Measurements from ENCODE around the gene KDM4B.

Gene KDM4B

DNA sequence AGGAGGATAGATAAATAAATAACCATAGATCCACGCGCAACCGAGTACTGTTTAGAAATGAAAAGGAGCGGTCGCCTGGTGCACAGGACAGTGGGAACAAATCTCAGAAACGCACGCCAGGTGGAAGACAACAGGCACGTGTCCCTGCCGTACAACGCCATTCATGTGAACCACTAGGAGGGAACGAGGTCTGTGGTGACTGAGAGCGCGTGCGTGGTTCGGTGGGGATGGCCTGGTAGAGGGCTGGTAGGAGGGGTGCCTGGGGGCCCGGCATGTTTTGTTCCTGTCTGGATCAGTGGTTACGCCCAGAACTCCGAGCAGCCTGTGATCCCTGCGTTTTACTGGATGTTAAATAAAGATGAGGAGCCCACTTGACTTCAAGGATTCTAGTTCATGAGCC lies 111.9 kb downstream of the KDM4B start:
- TF ChIP-seq ZFX (IDR thresholded peaks at IDR 0.05) (no peak), CTCF (conservative IDR thresholded peaks at IDR 0.05) (no peak)
- no peak overlapping the region for H3K27ac ChIP-seq

- no peak overlapping the region for H3K27ac ChIP-seq
- TF ChIP-seq ZFX (IDR thresholded peaks at IDR 0.05) (no peak), CTCF (conservative IDR thresholded peaks at IDR 0.05) (no peak)
These were observed 112.7 kb downstream of the KDM4B start for GRCh38 chr19:5081443-5082161.

GRCh38 chr19:5083547-5083965 lies 114.6 kb downstream of the KDM4B start:
- no peak overlapping the region for H3K27ac ChIP-seq
- TF ChIP-seq ZFX (IDR thresholded peaks at IDR 0.05) (no peak), CTCF (conservative IDR thresholded peaks at IDR 0.05) (no peak)

DNA sequence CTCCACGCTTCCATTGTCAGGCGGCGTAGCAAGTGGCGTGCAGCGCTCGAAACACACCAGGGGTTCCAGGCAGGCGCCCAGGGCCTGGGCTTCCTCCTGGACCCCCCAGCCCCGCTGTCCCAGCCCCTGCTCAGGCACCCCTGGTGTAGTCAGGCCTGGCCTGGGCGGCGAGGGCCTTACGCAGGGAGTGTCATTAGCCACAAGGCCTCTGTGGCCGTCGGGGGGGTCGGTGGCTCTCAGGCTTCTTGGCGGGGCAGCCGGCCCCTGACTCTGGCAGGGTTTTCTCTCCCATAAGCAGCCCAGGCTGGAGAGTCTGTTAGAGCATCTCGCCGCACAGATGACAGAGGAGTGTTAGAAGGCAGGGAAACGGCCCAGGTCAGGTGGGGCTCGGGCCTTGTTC lies 116.7 kb downstream of the KDM4B start:
- no peak for TF ChIP-seq ZFX (IDR thresholded peaks at IDR 0.05)
- TF ChIP-seq CTCF (conservative IDR thresholded peaks at IDR 0.05): no peak
- H3K27ac ChIP-seq: no peak overlapping the region

GRCh38 chr19:5086230-5086629 lies 117.3 kb downstream of the KDM4B start:
- TF ChIP-seq CTCF (conservative IDR thresholded peaks at IDR 0.05): no peak
- TF ChIP-seq ZFX (IDR thresholded peaks at IDR 0.05): no peak

DNA sequence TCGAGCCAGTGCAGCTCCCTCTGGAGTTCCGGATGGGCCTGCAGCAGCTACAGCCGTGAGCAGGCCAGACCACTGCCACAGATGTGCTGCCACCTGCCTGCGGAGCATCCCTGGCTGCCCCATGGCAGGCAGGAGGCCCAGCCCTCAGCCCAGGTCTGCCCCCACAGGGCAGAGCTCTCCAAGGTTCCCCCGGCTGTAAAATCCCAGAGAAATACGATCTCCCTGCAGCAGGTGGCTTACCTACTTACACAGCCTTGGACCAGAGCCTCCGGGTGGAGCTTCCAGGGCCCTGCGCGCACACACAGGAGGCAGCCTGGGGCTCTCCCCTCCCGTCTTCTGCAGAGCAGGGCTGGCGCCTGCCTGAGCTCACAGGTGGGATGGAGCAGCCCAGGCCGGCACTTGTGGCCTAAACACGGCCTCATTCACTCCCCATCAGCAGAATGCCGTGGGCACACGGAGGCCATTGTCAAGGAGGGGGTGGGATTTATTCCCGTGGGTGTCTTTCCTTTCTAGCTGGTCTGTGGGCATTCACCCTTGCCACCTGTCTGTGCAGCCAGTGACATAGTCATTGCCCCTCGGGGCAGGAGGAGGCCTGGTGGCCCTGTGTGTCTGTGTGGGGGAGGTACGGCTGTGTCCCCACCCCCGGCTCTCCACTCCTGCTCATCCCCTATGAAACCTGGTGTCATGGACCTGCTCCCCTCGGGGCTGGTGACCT lies 118.0 kb downstream of the KDM4B start:
- no peak overlapping the region for H3K27ac ChIP-seq
- no peak for TF ChIP-seq ZFX (IDR thresholded peaks at IDR 0.05)
- no peak for TF ChIP-seq CTCF (conservative IDR thresholded peaks at IDR 0.05)

More at GRCh38 chr19:5086230-5086629, 117.3 kb downstream of the KDM4B start:
- H3K27ac ChIP-seq: no peak overlapping the region

DNA sequence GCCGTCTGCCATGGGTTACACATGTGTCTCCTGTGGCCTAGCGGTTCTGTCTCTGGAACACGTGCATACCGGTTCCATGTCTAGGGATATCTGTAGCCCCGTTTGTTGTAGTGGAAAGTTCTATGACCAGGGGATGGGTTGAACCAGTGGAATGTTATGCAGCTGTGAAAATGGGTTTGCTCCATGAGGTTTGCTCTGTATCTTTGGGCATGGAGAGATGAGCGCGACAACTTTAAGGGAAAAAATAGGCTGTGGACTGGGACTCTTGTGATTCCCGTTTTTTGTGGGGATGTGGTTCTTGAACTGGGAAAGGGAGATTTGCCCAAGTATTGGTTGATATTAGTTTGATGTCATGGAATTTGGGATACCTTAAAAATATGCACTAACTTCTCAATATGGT lies 120.4 kb downstream of the KDM4B start:
- TF ChIP-seq ZFX (IDR thresholded peaks at IDR 0.05) (no peak), CTCF (conservative IDR thresholded peaks at IDR 0.05) (no peak)
- no peak overlapping the region for H3K27ac ChIP-seq

Data from C4-2B (cell line).